ENCODE measurements around the gene CCDC183. TPM values are rescaled to one million over a fixed set of nuclear protein-coding genes. Genes with fewer than 3 reads are reported as not detected.
A peak's percentile ranks its signal among the peaks of the same experiment; 100 is the strongest.

Gene CCDC183
- total RNA-seq, 1 donor: under 0.01 TPM

DNA sequence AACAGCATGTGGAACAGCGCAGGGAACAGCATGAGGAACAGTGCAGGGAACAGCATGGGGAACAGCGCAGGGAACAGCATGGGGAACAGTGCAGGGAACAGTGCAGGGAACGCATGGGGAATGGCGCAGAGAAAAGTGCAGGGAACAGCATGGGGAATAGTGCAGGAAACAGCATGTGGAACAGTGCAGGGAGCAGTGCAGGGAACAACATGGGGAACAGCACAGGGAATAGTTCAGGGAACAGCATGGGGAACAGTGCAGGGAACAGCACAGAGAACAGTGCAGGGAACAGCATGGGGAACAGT, 40.1 kb upstream of the CCDC183 start:
- no peaks in the 10 kb centered on the region for H3K79me2 ChIP-seq (ENCODE audit: insufficient read depth, low read length)

GRCh38 chr9:136756836-136757235, 39.3 kb upstream of the CCDC183 start:
- Histone ChIP-seq H3K4me3 (ENCODE audit: insufficient read depth, low read length) (no peak overlapping the region), H2AFZ (ENCODE audit: low read length) (no peak overlapping the region), H3K4me1 (ENCODE audit: insufficient read depth, low read length) (no peaks in the 10 kb centered on the region), H3K27ac (ENCODE audit: low read depth, low read length) (no peak overlapping the region), H4K20me1 (ENCODE audit: insufficient read depth, low read length) (no peaks in the 10 kb centered on the region), H3K27me3 (ENCODE audit: insufficient read depth, low read length) (no peaks in the 10 kb centered on the region), H3K36me3 (ENCODE audit: insufficient read depth, low read length) (no peaks in the 10 kb centered on the region), H3K79me2 (ENCODE audit: insufficient read depth, low read length) (no peaks in the 10 kb centered on the region), H3K9me3 (ENCODE audit: low read depth, low read length) (peaks cover 7% of the 10 kb centered on the region), H3K4me2 (ENCODE audit: insufficient read depth, low read length) (no peak overlapping the region)
- TF ChIP-seq, protein P1, sequence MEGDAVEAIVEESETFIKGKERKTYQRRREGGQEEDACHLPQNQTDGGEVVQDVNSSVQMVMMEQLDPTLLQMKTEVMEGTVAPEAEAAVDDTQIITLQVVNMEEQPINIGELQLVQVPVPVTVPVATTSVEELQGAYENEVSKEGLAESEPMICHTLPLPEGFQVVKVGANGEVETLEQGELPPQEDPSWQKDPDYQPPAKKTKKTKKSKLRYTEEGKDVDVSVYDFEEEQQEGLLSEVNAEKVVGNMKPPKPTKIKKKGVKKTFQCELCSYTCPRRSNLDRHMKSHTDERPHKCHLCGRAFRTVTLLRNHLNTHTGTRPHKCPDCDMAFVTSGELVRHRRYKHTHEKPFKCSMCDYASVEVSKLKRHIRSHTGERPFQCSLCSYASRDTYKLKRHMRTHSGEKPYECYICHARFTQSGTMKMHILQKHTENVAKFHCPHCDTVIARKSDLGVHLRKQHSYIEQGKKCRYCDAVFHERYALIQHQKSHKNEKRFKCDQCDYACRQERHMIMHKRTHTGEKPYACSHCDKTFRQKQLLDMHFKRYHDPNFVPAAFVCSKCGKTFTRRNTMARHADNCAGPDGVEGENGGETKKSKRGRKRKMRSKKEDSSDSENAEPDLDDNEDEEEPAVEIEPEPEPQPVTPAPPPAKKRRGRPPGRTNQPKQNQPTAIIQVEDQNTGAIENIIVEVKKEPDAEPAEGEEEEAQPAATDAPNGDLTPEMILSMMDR (IDR thresholded peaks at IDR 0.05; ENCODE audit: extremely low read depth, low read depth, low read length): no peak
- peak; percentile 66 for DNase-seq (ENCODE audit: insufficient read length, low spot score, missing footprints)

More for the DNA sequence above, 40.1 kb upstream of the CCDC183 start:
- Histone ChIP-seq H2AFZ (ENCODE audit: low read length) (no peak overlapping the region), H3K27me3 (ENCODE audit: insufficient read depth, low read length) (no peaks in the 10 kb centered on the region), H3K9me3 (ENCODE audit: low read depth, low read length) (peaks cover 8% of the 10 kb centered on the region), H3K4me1 (ENCODE audit: insufficient read depth, low read length) (no peaks in the 10 kb centered on the region), H3K4me3 (ENCODE audit: insufficient read depth, low read length) (no peak overlapping the region), H3K27ac (ENCODE audit: low read depth, low read length) (no peak overlapping the region), H4K20me1 (ENCODE audit: insufficient read depth, low read length) (no peaks in the 10 kb centered on the region), H3K36me3 (ENCODE audit: insufficient read depth, low read length) (no peaks in the 10 kb centered on the region), H3K4me2 (ENCODE audit: insufficient read depth, low read length) (no peak overlapping the region)
- TF ChIP-seq, protein P1 (IDR thresholded peaks at IDR 0.05; ENCODE audit: extremely low read depth, low read depth, low read length): no peak
- DNase-seq (ENCODE audit: insufficient read length, low spot score, missing footprints): peak; percentile 69

GRCh38 chr9:136757328-136757727, 38.8 kb upstream of the CCDC183 start:
- no peaks in the 10 kb centered on the region for H3K4me1 ChIP-seq (ENCODE audit: insufficient read depth, low read length)
- DNase-seq (ENCODE audit: insufficient read length, low spot score, missing footprints): peak; percentile 47
- H3K9me3 ChIP-seq (ENCODE audit: low read depth, low read length): peaks cover 6% of the 10 kb centered on the region
- H3K4me2 ChIP-seq (ENCODE audit: insufficient read depth, low read length): no peak overlapping the region
- H3K36me3 ChIP-seq (ENCODE audit: insufficient read depth, low read length): no peaks in the 10 kb centered on the region
- no peak overlapping the region for H2AFZ ChIP-seq (ENCODE audit: low read length)
- no peak overlapping the region for H3K27ac ChIP-seq (ENCODE audit: low read depth, low read length)
- no peaks in the 10 kb centered on the region for H4K20me1 ChIP-seq (ENCODE audit: insufficient read depth, low read length)
- no peaks in the 10 kb centered on the region for H3K79me2 ChIP-seq (ENCODE audit: insufficient read depth, low read length)
- TF ChIP-seq, protein P1 (IDR thresholded peaks at IDR 0.05; ENCODE audit: extremely low read depth, low read depth, low read length): no peak
- no peaks in the 10 kb centered on the region for H3K27me3 ChIP-seq (ENCODE audit: insufficient read depth, low read length)
- H3K4me3 ChIP-seq (ENCODE audit: insufficient read depth, low read length): no peak overlapping the region

GRCh38 chr9:136757751-136758140, 38.4 kb upstream of the CCDC183 start:
- H3K27ac ChIP-seq (ENCODE audit: low read depth, low read length): no peak overlapping the region
- H2AFZ ChIP-seq (ENCODE audit: low read length): no peak overlapping the region
- no peaks in the 10 kb centered on the region for H3K36me3 ChIP-seq (ENCODE audit: insufficient read depth, low read length)
- H3K4me3 ChIP-seq (ENCODE audit: insufficient read depth, low read length): no peak overlapping the region
- no peaks in the 10 kb centered on the region for H3K27me3 ChIP-seq (ENCODE audit: insufficient read depth, low read length)
- H3K4me2 ChIP-seq (ENCODE audit: insufficient read depth, low read length): no peak overlapping the region
- TF ChIP-seq, protein P1 (IDR thresholded peaks at IDR 0.05; ENCODE audit: extremely low read depth, low read depth, low read length): no peak
- H3K79me2 ChIP-seq (ENCODE audit: insufficient read depth, low read length): no peaks in the 10 kb centered on the region
- H3K4me1 ChIP-seq (ENCODE audit: insufficient read depth, low read length): no peaks in the 10 kb centered on the region
- peaks cover 6% of the 10 kb centered on the region for H3K9me3 ChIP-seq (ENCODE audit: low read depth, low read length)
- DNase-seq (ENCODE audit: insufficient read length, low spot score, missing footprints): peak; percentile 57
- H4K20me1 ChIP-seq (ENCODE audit: insufficient read depth, low read length): no peaks in the 10 kb centered on the region

Data from osteoblast (primary cell).